ENCODE results near the gene MEF2A.
"Not testable (repeated sequence)": the region's sequence is repeated elsewhere in the genome, so short reads cannot be mapped to it uniquely, and the experiment has no call there.

MEF2A gene

GRCh38 chr15:99728916-99729315 is 163.1 kb downstream of the MEF2A start:
- DNase-seq: no peak

GRCh38 chr15:99729327-99729726 is 163.5 kb downstream of the MEF2A start:
- DNase-seq: no peak

- peak in 24 of 58 donors; percentile 14 to 64 (median 32) for DNase-seq
These were observed 164.1 kb downstream of the MEF2A start for GRCh38 chr15:99729920-99730319.

- DNase-seq: no peak
These were observed 165.7 kb downstream of the MEF2A start for GRCh38 chr15:99731336-99732123.

- DNase-seq: peak in 1 of 58 donors; percentile 10
These were observed 166.5 kb downstream of the MEF2A start for GRCh38 chr15:99732124-99732750.

- peak in 8 of 58 donors; percentile 34 to 67 (median 50) for DNase-seq
These were observed 167.0 kb downstream of the MEF2A start for GRCh38 chr15:99732751-99733267.

GRCh38 chr15:99733268-99734039 is 167.7 kb downstream of the MEF2A start, which contains the start of gene LYSMD4:
LYSMD4 (minus strand) TSS chr15:99733437; CDS start chr15:99731999, 1,438 bp downstream.
- DNase-seq: peak; percentile 60 to 99 (median 96)

GRCh38 chr15:99734040-99734291 is 168.2 kb downstream of the MEF2A start:
- DNase-seq: not testable (repeated sequence)

GRCh38 chr15:99734575-99734974 is 168.8 kb downstream of the MEF2A start:
- no peak for DNase-seq

GRCh38 chr15:99735868-99736267 is 170.1 kb downstream of the MEF2A start:
- DNase-seq: no peak

GRCh38 chr15:99736702-99737101 is 170.9 kb downstream of the MEF2A start:
- no peak for DNase-seq

GRCh38 chr15:99738021-99738847 is 172.4 kb downstream of the MEF2A start:
- DNase-seq: no peak

GRCh38 chr15:99741835-99742234 is 176.1 kb downstream of the MEF2A start:
- no peak for DNase-seq

GRCh38 chr15:99744142-99744541 is 178.4 kb downstream of the MEF2A start:
- DNase-seq: no peak

GRCh38 chr15:99745370-99746086 is 179.7 kb downstream of the MEF2A start:
- DNase-seq: no peak

GRCh38 chr15:99749386-99749785 is 183.6 kb downstream of the MEF2A start:
- no peak for DNase-seq

GRCh38 chr15:99750326-99750725 is 184.5 kb downstream of the MEF2A start:
- not testable (repeated sequence) for DNase-seq

GRCh38 chr15:99752556-99752955 is 186.8 kb downstream of the MEF2A start:
- DNase-seq: no peak

- no peak for DNase-seq
These were observed 187.3 kb downstream of the MEF2A start for GRCh38 chr15:99753066-99753465.

GRCh38 chr15:99755692-99756409 is 190.1 kb downstream of the MEF2A start:
- DNase-seq: peak in 32 of 58 donors; percentile 5 to 82 (median 24)
